ENCODE data around the gene ATXN10. TPM values are rescaled to one million over a fixed set of nuclear protein-coding genes. Genes with fewer than 3 reads are reported as not detected.

The ATXN10 gene
- total RNA-seq, 1 donor from 2014 or later, result 117 TPM

GRCh38 chr22:45880716-45881523 lies 209.3 kb downstream of the ATXN10 start:
- no peaks in the 10 kb centered on the region for H3K9me3 Mint-ChIP-seq (ENCODE audit: low read depth)
- peak; percentile 81 for DNase-seq (ENCODE audit: low spot score)
- peak; percentile 11 for TF ChIP-seq CTCF (IDR thresholded peaks at IDR 0.05)
- peaks cover 18% of the 10 kb centered on the region for H3K27me3 Mint-ChIP-seq (ENCODE audit: low read depth)
- H3K36me3 Mint-ChIP-seq (ENCODE audit: low read depth), result no peaks in the 10 kb centered on the region
- no peak overlapping the region for H3K27ac Mint-ChIP-seq (ENCODE audit: unreplicated experiment)
- H3K4me1 Mint-ChIP-seq (ENCODE audit: low read depth), result peaks cover 3% of the 10 kb centered on the region
- peak overlapping the region; percentile 43 for H3K4me3 Mint-ChIP-seq (ENCODE audit: unreplicated experiment)

GRCh38 chr22:45881524-45881875 lies 209.9 kb downstream of the ATXN10 start:
- Mint-ChIP-seq H3K4me3 (ENCODE audit: unreplicated experiment) (no peak overlapping the region), H3K36me3 (ENCODE audit: low read depth) (no peaks in the 10 kb centered on the region), H3K27ac (ENCODE audit: unreplicated experiment) (no peak overlapping the region), H3K4me1 (ENCODE audit: low read depth) (peaks cover 3% of the 10 kb centered on the region), H3K9me3 (ENCODE audit: low read depth) (no peaks in the 10 kb centered on the region), H3K27me3 (ENCODE audit: low read depth) (peaks cover 19% of the 10 kb centered on the region)
- DNase-seq (ENCODE audit: low spot score), result peak; percentile 54
- TF ChIP-seq CTCF (IDR thresholded peaks at IDR 0.05), result no peak

- Mint-ChIP-seq H3K27ac (ENCODE audit: unreplicated experiment) (no peak overlapping the region), H3K9me3 (ENCODE audit: low read depth) (no peaks in the 10 kb centered on the region), H3K27me3 (ENCODE audit: low read depth) (peaks cover 24% of the 10 kb centered on the region), H3K4me1 (ENCODE audit: low read depth) (peaks cover 3% of the 10 kb centered on the region), H3K4me3 (ENCODE audit: unreplicated experiment) (no peak overlapping the region), H3K36me3 (ENCODE audit: low read depth) (no peaks in the 10 kb centered on the region)
- DNase-seq (ENCODE audit: low spot score), result peak; percentile 85
- TF ChIP-seq CTCF (IDR thresholded peaks at IDR 0.05), result no peak
Measured at GRCh38 chr22:45882881-45883810, 211.5 kb downstream of the ATXN10 start.

GRCh38 chr22:45883811-45884170 lies 212.2 kb downstream of the ATXN10 start:
- no peaks in the 10 kb centered on the region for H3K9me3 Mint-ChIP-seq (ENCODE audit: low read depth)
- no peak overlapping the region for H3K27ac Mint-ChIP-seq (ENCODE audit: unreplicated experiment)
- DNase-seq (ENCODE audit: low spot score), result peak; percentile 72
- H3K4me3 Mint-ChIP-seq (ENCODE audit: unreplicated experiment), result no peak overlapping the region
- H3K4me1 Mint-ChIP-seq (ENCODE audit: low read depth), result peaks cover 3% of the 10 kb centered on the region
- no peaks in the 10 kb centered on the region for H3K36me3 Mint-ChIP-seq (ENCODE audit: low read depth)
- TF ChIP-seq CTCF (IDR thresholded peaks at IDR 0.05), result no peak
- peaks cover 20% of the 10 kb centered on the region for H3K27me3 Mint-ChIP-seq (ENCODE audit: low read depth)
